WTC11 (cell line): Measurements from ENCODE around the gene SGCG. TPM values are rescaled to one million over a fixed set of nuclear protein-coding genes. Genes with fewer than 3 reads are reported as not detected.

Experiments used
- ATAC-seq: fragments of 200-7000 bp; cut with Tn5 transposase; 2 replicates; pipeline ENCODE4 v1.10.0; 2021; ENCODE audit warnings: mild to moderate bottlenecking, moderate library complexity
- CTCF ChIA-PET: fragments of 300-600 bp; sonication (Branson Sonifier 250); formaldehyde crosslinking; loops from one replicate; lab custom pipeline; 2021; ENCODE audit warnings: antibody characterized with exemption; lab: Charles Lee
- POLR2A ChIA-PET: fragments of 350-600 bp; sonication (Branson Sonifier 250); formaldehyde crosslinking; loops from one replicate; lab custom pipeline; 2021; ENCODE audit warnings: antibody characterized with exemption; lab: Charles Lee
- DNase-seq: peaks from one replicate; pipeline ENCODE4 v3.0.0; 2021; ENCODE audit warnings: low spot score
- H3K27ac Mint-ChIP-seq: 2 replicates; pipeline ENCODE4 v1.8.0; 2021; ENCODE audit warnings: mixed read lengths
- H3K27me3 Mint-ChIP-seq: 2 replicates; pipeline ENCODE4 v1.8.0; 2021; ENCODE audit warnings: low read depth, mild to moderate bottlenecking, moderate library complexity, mixed read lengths
- H3K36me3 Mint-ChIP-seq: 2 replicates; pipeline ENCODE4 v1.8.0; 2021; ENCODE audit warnings: mixed read lengths
- H3K4me1 Mint-ChIP-seq: 2 replicates; pipeline ENCODE4 v1.8.0; 2022; ENCODE audit warnings: mixed read lengths
- H3K4me3 Mint-ChIP-seq: 2 replicates; pipeline ENCODE4 v1.8.0; 2021; ENCODE audit warnings: mild to moderate bottlenecking, moderate library complexity, mixed read lengths
- H3K9me3 Mint-ChIP-seq: 2 replicates; pipeline ENCODE4 v1.8.0; 2021; ENCODE audit warnings: mixed read lengths
- ATF3 ChIP-seq: sonication (generic); formaldehyde crosslinking; conservative IDR thresholded peaks from 2 replicates; pipeline ENCODE4 v1.8.1; 2022; ENCODE audit warnings: mild to moderate bottlenecking, missing genetic modification reagents
- EMX1 ChIP-seq: fragments of 250-450 bp; sonication (Bioruptor Pico); IDR thresholded peaks from 2 replicates; pipeline ENCODE4 v1.8.0; 2021; ENCODE audit warnings: mild to moderate bottlenecking
- HMGA2 ChIP-seq: fragments of 250-450 bp; sonication (Bioruptor Pico); IDR thresholded peaks from 2 replicates; pipeline ENCODE4 v1.4.0; 2021; ENCODE audit warnings: mild to moderate bottlenecking, moderate library complexity
- MYBL2 ChIP-seq: sonication (generic); formaldehyde crosslinking; IDR thresholded peaks from 2 replicates; pipeline ENCODE4 v1.8.1; 2023; ENCODE audit warnings: mild to moderate bottlenecking, moderate library complexity, missing genetic modification reagents
- NR1H2 ChIP-seq: sonication (generic); formaldehyde crosslinking; IDR thresholded peaks from 2 replicates; pipeline ENCODE4 v1.9.0; 2021; ENCODE audit warnings: mild to moderate bottlenecking, moderate library complexity, missing genetic modification reagents
- PREB ChIP-seq: sonication (generic); formaldehyde crosslinking; IDR thresholded peaks from 2 replicates; pipeline ENCODE4 v1.8.1; 2022; ENCODE audit warnings: mild to moderate bottlenecking, missing genetic modification reagents, moderate library complexity, borderline replicate concordance
- SMAD4 ChIP-seq: sonication (generic); formaldehyde crosslinking; IDR thresholded peaks from 2 replicates; pipeline ENCODE4 v1.8.0; 2022; ENCODE audit warnings: mild to moderate bottlenecking, missing genetic modification reagents
- SOX15 ChIP-seq: fragments of 250-450 bp; sonication (Bioruptor Pico); IDR thresholded peaks from 2 replicates; pipeline ENCODE4 v1.9.0; 2021; ENCODE audit warnings: mild to moderate bottlenecking
- SP1 ChIP-seq: sonication (generic); formaldehyde crosslinking; conservative IDR thresholded peaks from 2 replicates; pipeline ENCODE4 v1.8.1; 2022; ENCODE audit warnings: missing genetic modification reagents
- TCF7 ChIP-seq: sonication (generic); formaldehyde crosslinking; IDR thresholded peaks from 2 replicates; pipeline ENCODE4 v1.8.0; 2022; ENCODE audit warnings: mild to moderate bottlenecking, low read depth, missing genetic modification reagents, moderate library complexity
- TEAD4 ChIP-seq: sonication (generic); formaldehyde crosslinking; IDR thresholded peaks from 2 replicates; pipeline ENCODE4 v1.8.0; 2022; ENCODE audit warnings: mild to moderate bottlenecking, missing genetic modification reagents
- ZBTB21 ChIP-seq: sonication (generic); formaldehyde crosslinking; IDR thresholded peaks from 2 replicates; pipeline ENCODE4 v1.8.1; 2023; ENCODE audit warnings: mild to moderate bottlenecking, missing genetic modification reagents, borderline replicate concordance
- ZNF219 ChIP-seq: sonication (generic); formaldehyde crosslinking; IDR thresholded peaks from 2 replicates; pipeline ENCODE4 v1.8.0; 2023; ENCODE audit warnings: missing genetic modification reagents, mild to moderate bottlenecking, borderline replicate concordance
- ZNF263 ChIP-seq: sonication (generic); formaldehyde crosslinking; IDR thresholded peaks from 2 replicates; pipeline ENCODE4 v1.8.1; 2022; ENCODE audit warnings: low read depth, mild to moderate bottlenecking, moderate library complexity, missing genetic modification reagents
- ZNF396 ChIP-seq: fragments of 250-450 bp; sonication (Bioruptor Pico); IDR thresholded peaks from 2 replicates; pipeline ENCODE4 v1.8.0; 2021; ENCODE audit warnings: mild to moderate bottlenecking, moderate library complexity, borderline replicate concordance
- total RNA-seq: library from RNA; stranded (reverse); gene quantifications from 3 replicates; pipeline ENCODE4 v1.2.3, GENCODE V29; 2021
- TF ChIP-seq, protein P1 (sequence below): sonication (generic); formaldehyde crosslinking; IDR thresholded peaks from 2 replicates; pipeline ENCODE4 v1.8.1; 2022; ENCODE audit warnings: missing genetic modification reagents, borderline replicate concordance
- TF ChIP-seq, protein P2 (sequence below): fragments of 250-450 bp; sonication (Bioruptor Pico); IDR thresholded peaks from 2 replicates; pipeline ENCODE4 v1.9.0; 2021; ENCODE audit warnings: mild to moderate bottlenecking
- TF ChIP-seq, protein P3 (sequence below): fragments of 250-450 bp; sonication (Bioruptor Pico); IDR thresholded peaks from 2 replicates; pipeline ENCODE4 v1.9.0; 2021; ENCODE audit warnings: mild to moderate bottlenecking
- TF ChIP-seq, protein P4 (sequence below): fragments of 250-450 bp; sonication (Bioruptor Pico); IDR thresholded peaks from 2 replicates; pipeline ENCODE4 v1.9.0; 2021; ENCODE audit warnings: mild to moderate bottlenecking, borderline replicate concordance
- TF ChIP-seq, protein P5 (sequence below): sonication (generic); formaldehyde crosslinking; IDR thresholded peaks from 2 replicates; pipeline ENCODE4 v1.8.0; 2023; ENCODE audit warnings: missing genetic modification reagents, mild to moderate bottlenecking, borderline replicate concordance

Gene SGCG
- total RNA-seq, 1 experiment from 2014 or later = not detected

DNA sequence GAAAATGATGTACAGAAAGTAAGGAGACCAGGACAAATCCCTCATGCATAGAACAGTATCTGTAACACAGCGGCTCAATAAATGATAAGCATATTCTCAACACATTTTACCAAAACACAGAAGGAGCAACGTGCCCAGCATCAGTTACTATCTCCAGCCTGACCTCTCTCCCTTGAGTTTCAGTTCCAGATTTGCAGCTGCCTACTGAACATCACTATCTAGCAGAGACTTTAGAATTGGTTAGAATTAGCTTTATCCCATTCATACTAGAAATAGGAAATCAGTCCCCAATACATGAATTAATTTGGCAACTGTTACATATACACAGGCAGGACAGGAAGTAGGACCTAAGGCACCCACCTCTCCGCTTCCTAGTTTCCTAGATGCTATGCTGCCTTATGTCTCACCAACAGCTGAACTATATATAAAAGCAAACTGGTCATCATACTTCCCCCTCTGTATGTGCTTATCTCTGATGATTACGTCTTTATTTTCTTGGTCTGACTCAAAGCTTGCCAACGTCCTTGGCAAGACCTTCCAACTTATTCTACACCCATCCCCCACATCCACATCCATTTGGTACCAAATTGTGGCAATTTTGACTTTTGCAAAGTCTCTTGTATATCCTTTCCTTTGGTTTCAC is 191.6 kb downstream of the SGCG start:
- POLR2A ChIA-PET = no interaction called here
- H3K9me3 Mint-ChIP-seq = no peaks in the 10 kb centered on the region
- no peak overlapping the region for H3K27ac Mint-ChIP-seq
- TF ChIP-seq ZNF263 = no peak
- TF ChIP-seq NR1H2 (CRISPR knock-in tag) = no peak
- no peak for TF ChIP-seq TEAD4 (CRISPR knock-in tag)
- TF ChIP-seq, protein P1, sequence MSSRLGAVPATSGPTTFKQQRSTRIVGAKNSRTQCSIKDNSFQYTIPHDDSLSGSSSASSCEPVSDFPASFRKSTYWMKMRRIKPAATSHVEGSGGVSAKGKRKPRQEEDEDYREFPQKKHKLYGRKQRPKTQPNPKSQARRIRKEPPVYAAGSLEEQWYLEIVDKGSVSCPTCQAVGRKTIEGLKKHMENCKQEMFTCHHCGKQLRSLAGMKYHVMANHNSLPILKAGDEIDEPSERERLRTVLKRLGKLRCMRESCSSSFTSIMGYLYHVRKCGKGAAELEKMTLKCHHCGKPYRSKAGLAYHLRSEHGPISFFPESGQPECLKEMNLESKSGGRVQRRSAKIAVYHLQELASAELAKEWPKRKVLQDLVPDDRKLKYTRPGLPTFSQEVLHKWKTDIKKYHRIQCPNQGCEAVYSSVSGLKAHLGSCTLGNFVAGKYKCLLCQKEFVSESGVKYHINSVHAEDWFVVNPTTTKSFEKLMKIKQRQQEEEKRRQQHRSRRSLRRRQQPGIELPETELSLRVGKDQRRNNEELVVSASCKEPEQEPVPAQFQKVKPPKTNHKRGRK (CRISPR knock-in tag) = no peak
- TF ChIP-seq ZNF219 (CRISPR knock-in tag) = no peak
- no peak for TF ChIP-seq ZBTB21 (CRISPR knock-in tag)
- no peak for TF ChIP-seq ZNF396
- no peak for TF ChIP-seq ATF3 (CRISPR knock-in tag)
- TF ChIP-seq PREB = no peak
- no peak for TF ChIP-seq TCF7 (CRISPR knock-in tag)
- TF ChIP-seq SP1 = no peak
- TF ChIP-seq, protein P2, sequence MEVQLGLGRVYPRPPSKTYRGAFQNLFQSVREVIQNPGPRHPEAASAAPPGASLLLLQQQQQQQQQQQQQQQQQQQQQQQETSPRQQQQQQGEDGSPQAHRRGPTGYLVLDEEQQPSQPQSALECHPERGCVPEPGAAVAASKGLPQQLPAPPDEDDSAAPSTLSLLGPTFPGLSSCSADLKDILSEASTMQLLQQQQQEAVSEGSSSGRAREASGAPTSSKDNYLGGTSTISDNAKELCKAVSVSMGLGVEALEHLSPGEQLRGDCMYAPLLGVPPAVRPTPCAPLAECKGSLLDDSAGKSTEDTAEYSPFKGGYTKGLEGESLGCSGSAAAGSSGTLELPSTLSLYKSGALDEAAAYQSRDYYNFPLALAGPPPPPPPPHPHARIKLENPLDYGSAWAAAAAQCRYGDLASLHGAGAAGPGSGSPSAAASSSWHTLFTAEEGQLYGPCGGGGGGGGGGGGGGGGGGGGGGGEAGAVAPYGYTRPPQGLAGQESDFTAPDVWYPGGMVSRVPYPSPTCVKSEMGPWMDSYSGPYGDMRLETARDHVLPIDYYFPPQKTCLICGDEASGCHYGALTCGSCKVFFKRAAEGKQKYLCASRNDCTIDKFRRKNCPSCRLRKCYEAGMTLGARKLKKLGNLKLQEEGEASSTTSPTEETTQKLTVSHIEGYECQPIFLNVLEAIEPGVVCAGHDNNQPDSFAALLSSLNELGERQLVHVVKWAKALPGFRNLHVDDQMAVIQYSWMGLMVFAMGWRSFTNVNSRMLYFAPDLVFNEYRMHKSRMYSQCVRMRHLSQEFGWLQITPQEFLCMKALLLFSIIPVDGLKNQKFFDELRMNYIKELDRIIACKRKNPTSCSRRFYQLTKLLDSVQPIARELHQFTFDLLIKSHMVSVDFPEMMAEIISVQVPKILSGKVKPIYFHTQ (CRISPR knock-in tag) = no peak
- TF ChIP-seq, protein P3, sequence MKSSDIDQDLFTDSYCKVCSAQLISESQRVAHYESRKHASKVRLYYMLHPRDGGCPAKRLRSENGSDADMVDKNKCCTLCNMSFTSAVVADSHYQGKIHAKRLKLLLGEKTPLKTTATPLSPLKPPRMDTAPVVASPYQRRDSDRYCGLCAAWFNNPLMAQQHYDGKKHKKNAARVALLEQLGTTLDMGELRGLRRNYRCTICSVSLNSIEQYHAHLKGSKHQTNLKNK = no peak
- TF ChIP-seq SOX15 (CRISPR knock-in tag) = no peak
- no peak for TF ChIP-seq MYBL2 (CRISPR knock-in tag)
- TF ChIP-seq, protein P4, sequence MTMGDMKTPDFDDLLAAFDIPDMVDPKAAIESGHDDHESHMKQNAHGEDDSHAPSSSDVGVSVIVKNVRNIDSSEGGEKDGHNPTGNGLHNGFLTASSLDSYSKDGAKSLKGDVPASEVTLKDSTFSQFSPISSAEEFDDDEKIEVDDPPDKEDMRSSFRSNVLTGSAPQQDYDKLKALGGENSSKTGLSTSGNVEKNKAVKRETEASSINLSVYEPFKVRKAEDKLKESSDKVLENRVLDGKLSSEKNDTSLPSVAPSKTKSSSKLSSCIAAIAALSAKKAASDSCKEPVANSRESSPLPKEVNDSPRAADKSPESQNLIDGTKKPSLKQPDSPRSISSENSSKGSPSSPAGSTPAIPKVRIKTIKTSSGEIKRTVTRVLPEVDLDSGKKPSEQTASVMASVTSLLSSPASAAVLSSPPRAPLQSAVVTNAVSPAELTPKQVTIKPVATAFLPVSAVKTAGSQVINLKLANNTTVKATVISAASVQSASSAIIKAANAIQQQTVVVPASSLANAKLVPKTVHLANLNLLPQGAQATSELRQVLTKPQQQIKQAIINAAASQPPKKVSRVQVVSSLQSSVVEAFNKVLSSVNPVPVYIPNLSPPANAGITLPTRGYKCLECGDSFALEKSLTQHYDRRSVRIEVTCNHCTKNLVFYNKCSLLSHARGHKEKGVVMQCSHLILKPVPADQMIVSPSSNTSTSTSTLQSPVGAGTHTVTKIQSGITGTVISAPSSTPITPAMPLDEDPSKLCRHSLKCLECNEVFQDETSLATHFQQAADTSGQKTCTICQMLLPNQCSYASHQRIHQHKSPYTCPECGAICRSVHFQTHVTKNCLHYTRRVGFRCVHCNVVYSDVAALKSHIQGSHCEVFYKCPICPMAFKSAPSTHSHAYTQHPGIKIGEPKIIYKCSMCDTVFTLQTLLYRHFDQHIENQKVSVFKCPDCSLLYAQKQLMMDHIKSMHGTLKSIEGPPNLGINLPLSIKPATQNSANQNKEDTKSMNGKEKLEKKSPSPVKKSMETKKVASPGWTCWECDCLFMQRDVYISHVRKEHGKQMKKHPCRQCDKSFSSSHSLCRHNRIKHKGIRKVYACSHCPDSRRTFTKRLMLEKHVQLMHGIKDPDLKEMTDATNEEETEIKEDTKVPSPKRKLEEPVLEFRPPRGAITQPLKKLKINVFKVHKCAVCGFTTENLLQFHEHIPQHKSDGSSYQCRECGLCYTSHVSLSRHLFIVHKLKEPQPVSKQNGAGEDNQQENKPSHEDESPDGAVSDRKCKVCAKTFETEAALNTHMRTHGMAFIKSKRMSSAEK = no peak
- TF ChIP-seq, protein P5, sequence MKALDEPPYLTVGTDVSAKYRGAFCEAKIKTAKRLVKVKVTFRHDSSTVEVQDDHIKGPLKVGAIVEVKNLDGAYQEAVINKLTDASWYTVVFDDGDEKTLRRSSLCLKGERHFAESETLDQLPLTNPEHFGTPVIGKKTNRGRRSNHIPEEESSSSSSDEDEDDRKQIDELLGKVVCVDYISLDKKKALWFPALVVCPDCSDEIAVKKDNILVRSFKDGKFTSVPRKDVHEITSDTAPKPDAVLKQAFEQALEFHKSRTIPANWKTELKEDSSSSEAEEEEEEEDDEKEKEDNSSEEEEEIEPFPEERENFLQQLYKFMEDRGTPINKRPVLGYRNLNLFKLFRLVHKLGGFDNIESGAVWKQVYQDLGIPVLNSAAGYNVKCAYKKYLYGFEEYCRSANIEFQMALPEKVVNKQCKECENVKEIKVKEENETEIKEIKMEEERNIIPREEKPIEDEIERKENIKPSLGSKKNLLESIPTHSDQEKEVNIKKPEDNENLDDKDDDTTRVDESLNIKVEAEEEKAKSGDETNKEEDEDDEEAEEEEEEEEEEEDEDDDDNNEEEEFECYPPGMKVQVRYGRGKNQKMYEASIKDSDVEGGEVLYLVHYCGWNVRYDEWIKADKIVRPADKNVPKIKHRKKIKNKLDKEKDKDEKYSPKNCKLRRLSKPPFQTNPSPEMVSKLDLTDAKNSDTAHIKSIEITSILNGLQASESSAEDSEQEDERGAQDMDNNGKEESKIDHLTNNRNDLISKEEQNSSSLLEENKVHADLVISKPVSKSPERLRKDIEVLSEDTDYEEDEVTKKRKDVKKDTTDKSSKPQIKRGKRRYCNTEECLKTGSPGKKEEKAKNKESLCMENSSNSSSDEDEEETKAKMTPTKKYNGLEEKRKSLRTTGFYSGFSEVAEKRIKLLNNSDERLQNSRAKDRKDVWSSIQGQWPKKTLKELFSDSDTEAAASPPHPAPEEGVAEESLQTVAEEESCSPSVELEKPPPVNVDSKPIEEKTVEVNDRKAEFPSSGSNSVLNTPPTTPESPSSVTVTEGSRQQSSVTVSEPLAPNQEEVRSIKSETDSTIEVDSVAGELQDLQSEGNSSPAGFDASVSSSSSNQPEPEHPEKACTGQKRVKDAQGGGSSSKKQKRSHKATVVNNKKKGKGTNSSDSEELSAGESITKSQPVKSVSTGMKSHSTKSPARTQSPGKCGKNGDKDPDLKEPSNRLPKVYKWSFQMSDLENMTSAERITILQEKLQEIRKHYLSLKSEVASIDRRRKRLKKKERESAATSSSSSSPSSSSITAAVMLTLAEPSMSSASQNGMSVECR (CRISPR knock-in tag) = no peak
- no peak for TF ChIP-seq HMGA2
- TF ChIP-seq EMX1 (CRISPR knock-in tag) = no peak
- no peak for TF ChIP-seq SMAD4 (CRISPR knock-in tag)
- no peak for ATAC-seq
- H3K27me3 Mint-ChIP-seq = no peaks in the 10 kb centered on the region
- H3K4me3 Mint-ChIP-seq = no peak overlapping the region
- peaks cover 32% of the 10 kb centered on the region for H3K36me3 Mint-ChIP-seq
- CTCF ChIA-PET = no interaction called here
- peaks cover 17% of the 10 kb centered on the region for H3K4me1 Mint-ChIP-seq
- no peak for DNase-seq
